NCI-H1436 treated with DMSO at 0.1 percent for 48 hours (cell line): ENCODE measurements around the gene U2SURP.
"Not testable (repeated sequence)": the region's sequence is repeated elsewhere in the genome, so short reads cannot be mapped to it uniquely, and the experiment has no call there.

Experiments used
- DNase-seq: peaks from one replicate; lab custom pipeline; 2025; lab: John Stamatoyannopoulos, UW

U2SURP gene

DNA sequence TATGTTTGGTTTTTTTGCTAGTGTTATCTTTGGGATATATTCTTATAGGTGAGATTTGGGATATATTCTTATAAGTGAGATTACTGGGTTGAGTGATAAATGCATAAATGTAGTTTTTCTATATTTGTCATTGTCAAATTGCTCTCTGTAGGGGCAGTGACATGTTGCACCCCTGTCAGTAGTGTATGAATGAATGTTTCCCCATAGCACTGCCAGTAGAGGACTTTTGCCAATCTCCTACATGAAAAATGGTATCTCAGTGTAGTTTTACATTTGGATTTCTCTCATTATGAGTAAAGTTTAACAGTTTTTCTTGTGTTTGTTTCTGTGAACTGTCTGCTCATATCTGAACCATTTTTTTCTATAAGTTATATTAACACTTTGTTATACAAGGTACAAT, 13.6 kb downstream of the U2SURP start:
- no peak for DNase-seq

DNA sequence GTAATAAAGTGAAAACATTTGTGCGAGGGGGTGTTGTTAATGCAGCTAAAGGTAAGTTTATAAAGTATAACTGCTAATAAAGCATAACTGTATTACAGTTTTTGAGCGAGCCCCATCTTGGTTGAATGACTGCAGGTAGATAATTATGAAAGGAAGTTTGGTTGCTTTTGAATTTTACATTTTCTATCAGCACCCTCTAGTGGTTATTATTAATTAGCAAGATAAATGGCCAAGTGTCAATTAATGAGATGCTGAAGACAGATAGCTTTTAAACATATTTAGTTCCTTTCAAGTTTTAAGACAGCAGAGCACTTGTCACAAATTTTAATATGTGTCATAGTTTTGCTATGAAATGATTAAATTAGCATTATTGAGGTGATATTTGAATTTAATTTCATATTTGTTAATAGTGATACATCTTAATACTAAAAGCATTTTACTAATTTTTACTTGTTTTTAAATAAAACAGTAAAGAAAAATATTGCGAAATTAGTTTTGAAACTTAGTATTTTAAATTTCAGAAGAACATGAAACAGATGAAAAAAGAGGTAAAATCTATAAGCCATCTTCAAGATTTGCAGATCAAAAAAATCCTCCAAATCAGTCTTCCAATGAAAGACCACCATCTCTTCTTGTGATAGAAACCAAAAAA, 15.1 kb downstream of the U2SURP start:
- no peak for DNase-seq

DNA sequence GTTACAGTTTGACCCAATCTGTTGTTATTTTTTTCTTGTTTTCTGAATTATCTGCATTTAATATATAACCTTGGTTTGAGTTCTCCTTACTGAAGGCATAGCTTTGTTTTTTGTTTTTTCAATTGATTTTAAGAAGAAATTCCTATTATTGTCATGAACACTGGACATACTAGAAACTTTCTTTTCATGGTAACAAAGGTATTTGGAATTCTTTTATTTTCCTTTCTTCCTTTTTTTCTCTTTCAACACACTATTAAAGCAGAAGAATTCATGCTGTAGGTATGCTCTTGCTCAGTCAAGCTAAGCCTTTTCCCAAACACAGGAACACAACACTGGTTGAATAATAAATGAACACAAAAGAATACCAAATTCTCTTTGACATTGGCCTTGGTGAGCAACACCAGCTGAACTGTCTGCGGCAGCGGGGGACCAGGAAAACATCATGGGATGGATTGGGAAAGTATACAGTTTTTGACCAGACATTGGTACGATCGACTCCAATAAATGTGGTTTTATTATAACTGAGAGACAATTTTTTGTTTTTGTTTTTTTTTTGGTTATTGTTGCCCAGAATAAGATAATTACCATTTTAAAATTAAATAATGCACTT, 23.1 kb downstream of the U2SURP start:
- no peak for DNase-seq

DNA sequence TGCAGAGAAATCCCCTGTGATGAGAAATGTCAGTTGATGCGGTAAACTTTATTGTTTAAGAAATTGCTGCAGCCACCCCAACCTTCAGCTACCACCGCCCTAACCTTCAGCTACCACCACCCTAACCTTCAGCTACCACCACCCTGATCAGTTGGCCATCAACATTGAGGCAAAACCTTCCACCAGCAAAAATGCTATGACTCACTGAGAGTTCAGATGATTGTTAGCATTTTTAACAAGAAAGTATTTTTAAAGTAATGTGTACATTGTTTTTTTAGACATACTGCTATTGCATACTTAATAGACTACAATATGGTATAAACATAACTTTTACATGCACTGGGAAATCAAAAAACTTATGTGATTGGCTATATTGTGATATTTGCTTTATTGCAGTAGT, 30.0 kb downstream of the U2SURP start:
- no peak for DNase-seq

DNA sequence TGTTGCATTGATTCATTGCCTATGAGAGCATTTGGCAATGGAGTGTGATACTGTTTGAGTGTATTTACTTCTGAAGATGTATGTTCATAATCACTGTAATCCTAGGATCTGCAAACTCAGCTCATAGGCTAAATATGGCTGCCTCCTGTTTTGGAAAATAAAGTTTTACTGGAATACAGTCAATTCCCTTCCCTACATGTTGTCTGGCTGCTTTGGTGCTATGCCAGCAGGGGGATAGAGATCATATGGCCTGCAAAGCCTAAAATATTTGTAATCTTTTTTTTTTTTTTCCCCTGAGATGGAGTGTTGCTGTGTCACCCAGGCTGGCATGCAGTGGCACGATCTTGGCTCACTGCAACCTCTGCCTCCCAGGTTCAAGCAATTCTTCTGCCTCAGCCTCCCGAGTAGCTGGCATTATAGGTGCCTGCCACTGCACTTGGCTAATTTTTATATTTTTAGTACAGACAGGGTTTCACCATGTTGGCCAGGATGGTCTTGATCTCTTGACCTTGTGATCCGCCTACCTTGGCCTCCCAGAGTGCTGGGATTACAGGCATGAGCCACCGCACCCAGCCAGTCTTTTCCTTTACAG, 30.5 kb downstream of the U2SURP start:
- DNase-seq, result not testable (repeated sequence)

DNA sequence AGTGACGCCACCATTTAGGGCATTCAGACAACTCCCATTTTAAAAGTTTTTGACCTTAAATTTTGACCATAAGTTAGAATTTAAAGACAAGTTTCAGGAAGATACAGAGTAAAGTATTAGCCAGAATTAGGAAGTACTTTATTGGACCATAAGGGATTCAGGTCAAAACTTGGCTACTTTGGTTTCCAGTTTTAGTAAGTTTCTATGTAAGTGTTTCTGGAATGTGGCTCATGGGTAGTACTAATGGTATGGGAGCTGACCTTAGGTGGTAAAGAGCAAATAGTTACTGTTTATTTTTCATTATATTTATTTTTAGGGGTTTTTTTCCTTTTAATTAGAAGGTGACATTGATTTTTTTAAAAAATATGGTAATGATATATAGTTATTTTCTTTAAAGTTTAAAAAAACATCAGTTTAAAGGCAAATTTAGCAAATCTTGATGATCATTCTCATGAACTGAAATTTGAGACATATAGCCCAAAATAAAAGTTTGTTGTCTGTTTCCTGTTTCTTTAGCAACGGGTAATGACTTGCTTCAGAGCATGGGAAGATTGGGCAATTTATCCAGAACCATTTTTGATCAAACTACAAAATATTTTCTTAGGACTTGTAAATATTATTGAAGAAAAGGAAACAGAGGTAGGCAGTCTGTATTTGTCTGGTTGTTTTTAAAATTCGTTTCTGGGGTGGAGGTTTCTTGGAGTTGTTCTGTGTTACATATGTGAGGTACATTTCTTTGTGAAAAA, 34.3 kb downstream of the U2SURP start:
- no peak for DNase-seq

DNA sequence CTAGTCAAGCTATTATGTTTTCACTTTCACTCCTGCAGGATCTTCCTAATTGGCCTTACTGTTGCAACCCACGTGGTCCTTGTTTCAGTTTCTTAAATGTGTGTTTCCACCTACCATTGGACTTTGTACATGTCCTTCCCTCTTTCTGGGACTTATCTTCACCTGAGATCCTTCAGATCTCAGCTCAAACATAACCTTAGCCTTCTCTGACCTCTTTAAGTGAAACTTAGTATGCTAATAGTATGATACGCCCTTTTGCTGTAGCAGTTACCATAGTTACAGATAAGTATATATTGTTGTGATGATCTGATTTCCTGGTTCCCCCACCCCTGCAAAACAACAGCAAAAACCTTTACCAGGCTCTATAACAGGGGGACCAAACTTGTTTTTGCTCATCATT, 35.2 kb downstream of the U2SURP start:
- no peak for DNase-seq

DNA sequence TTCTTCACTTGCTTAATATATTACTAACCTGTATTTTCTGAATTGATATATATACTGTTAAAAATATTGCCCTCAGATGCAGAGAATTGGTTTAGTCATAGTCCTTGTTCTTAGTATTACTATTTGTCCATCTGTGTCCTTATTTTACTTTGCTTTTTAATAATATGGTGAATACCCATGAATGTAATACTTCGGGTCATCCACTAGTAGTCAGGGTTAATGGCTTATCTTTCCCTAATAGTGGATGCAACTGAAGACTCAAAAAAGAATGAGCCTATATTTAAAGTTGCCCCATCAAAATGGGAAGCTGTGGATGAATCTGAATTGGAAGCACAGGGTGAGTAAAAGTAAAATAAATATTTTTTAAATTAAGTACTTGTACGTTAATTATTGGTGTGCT, 36.5 kb downstream of the U2SURP start:
- no peak for DNase-seq

DNA sequence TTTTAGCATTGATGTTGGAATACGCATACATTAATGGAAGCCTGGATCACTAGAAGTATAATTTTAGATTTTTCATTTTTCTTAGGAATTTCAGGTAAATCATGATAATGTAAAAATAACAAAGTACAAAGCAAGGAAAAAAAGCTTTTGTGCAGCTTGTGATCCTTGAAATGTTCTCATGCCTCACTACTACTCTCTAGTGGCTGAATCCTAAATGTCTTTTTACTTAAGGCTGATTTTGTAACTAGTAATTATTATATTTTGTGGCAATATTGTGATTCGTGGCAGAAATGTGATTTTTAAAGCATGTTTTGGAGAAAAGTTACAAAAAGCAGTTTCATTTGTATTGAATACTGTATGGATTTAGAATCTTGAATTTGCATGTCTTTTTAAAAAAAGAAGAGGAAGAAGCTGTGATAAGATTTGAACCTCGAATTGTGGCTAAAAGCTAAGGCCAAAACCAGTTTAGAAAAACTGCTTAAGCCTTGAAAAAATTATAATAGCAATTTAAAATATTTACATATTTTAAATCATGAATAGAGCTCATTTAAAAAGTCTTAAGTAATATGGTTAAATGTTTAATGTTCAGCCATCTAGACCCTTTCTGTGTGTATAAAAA, 39.0 kb downstream of the U2SURP start:
- no peak for DNase-seq

DNA sequence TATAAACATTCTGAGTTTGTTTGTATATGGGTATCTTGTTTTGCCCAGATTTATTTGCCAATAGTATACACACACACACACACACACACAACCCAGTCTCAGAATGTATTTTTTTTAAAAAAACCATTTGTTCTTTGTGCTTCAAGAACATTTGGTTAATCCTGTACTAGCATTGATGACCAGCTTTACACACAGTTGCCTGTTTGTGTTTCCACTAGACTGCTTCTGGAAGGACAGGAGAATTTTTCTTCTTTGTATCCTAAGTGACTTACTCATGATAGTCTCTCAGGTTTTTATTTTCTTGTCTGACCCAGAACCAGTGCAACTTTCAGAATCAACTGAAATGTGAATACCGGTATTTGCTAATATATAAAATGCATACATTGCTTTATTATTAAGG, 40.5 kb downstream of the U2SURP start:
- no peak for DNase-seq

DNA sequence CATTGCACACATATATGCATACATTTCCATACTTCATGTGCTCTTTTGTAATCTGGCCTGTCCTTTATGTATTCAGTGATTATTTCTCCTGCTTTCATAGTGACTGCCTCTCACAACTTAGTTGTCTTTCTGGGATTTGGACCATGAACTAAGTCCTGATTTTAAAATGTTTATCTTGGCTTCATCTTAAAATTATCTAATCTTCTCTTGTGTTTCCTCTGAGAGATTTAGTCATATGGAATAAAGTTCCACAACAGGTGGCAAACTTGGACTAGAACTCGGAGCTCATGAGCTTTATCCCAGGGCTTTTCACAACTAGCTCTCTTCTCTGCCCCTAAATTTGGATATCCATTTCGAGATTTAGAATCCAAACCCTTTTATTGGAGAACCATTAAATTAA, 44.3 kb downstream of the U2SURP start:
- no peak for DNase-seq

DNA sequence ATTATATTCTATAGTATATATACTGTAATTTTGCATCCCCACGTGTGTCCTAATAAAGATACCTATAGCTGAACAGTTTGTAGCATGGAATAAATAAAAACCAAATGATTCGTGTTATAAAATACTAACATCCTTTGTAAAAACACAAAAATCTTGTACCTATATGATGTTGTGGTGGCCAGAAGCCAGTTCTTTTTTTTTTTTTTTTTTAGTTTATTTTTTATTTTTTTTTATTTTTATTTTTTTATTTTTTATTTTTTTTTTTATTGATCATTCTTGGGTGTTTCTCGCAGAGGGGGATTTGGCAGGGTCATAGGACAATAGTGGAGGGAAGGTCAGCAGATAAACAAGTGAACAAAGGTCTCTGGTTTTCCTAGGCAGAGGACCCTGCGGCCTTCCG, 44.7 kb downstream of the U2SURP start:
- DNase-seq, result not testable (repeated sequence)

DNA sequence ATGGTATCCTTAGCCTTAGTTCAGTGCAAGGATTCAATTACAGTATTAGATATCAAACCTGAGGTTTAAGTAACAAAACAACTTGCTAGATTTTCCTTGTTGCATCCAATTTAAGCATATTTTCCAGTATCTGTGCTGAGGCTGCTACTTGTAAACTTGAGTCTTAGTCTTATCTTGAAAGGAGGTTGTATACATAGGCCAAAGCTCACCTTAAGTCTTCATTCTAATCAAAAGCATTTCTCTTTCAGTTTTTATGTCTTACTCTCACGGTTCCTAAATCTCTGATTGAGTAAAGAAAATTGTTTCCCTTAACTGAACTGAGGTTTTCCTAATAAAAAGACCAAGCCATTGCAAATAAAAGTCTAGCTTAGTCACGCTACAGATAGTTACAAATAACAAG, 52.6 kb downstream of the U2SURP start:
- DNase-seq, result no peak

DNA sequence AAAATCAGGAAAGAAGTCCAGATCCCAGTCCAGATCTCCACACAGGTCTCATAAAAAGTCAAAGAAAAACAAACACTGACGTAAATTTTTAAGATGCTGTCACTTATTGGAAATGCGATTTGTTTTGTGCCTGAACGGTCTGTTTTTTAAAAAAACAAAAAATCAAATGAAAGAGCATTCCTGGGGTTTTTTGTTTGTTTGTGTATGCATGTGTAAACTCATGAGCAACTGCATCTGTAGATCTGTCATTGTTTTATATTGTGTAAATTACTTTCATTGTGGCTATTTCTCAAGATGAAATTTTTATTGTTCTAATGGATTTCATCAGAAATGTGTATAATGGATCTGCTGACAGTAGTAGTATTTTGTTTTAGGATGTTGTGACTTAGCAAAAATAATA, 55.0 kb downstream of the U2SURP start:
- no peak for DNase-seq

DNA sequence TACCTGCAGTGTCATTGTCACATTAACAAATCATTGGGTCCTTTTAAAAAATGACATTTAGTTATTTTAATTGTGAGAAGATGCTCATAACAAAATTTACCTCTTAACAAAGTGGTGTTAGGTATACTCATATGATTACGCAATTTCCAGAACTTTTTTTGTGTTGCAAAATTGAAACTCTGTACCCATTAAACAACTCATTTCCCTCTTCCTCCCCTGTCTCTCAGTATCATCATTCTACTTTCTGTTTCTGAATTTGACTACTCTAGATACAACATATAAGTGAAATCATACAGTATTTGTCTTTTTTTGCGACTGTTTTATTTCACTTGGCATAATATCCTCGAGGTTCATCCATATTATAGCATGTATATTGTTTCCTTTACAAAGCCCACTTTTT, 59.5 kb downstream of the U2SURP start:
- no peak for DNase-seq

DNA sequence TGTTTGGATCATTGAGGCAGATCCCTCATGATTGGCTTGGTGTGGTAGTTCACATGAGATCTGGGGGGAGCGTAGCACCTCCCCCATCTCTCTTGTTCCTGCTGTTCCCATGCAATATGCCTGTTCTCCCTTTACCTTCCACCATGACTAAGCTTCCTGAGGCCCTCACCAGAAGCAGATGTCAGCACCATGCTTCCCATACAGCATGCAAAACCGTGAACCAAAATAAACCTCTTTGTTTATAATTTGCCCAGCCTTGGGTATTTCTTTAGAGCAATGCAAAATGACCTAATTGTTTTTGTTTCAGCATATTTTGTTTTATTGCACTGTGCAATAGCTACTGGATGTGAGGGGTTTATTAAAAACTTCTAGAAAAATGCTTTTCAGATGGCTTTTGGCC, 61.6 kb downstream of the U2SURP start:
- DNase-seq, result no peak

DNA sequence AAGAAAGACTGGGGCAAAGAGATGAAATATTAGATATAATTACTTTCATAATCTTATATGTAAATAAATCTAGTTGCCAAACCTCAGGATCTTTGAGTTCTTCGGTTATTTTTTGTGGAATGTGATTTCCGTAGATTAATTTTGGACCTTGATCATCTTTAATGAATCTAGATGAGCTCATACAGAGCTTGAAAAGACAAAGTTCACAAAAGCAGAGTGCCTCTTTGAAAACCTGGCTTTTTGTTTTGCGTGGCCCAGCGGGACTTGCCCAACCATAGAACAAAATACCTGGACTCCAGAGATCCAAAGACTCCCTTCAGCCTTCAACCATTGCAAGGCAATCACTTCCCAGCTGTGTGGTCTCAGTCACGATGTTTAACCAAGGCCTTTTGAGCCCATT, 63.4 kb downstream of the U2SURP start:
- no peak for DNase-seq

DNA sequence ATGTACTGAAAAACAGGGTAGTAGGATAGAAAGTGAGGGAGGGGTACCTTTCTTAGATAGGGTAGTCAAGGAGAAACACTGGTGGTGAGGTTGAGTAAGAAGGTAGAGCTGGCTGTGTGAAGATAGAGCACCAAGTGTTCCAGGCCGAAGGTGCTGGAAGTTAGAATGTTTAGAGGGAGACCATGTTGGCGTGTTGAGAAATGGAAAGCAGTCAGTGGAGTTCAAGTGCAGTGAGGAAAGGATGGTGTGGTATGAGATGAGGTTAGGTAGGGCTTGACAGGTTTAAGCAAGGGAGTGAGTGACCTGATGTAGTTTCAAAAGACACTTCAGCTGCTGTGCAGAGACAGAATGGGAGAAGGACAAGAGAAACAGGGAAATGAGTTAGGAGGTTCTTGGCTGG, 64.0 kb downstream of the U2SURP start:
- DNase-seq, result no peak

DNA sequence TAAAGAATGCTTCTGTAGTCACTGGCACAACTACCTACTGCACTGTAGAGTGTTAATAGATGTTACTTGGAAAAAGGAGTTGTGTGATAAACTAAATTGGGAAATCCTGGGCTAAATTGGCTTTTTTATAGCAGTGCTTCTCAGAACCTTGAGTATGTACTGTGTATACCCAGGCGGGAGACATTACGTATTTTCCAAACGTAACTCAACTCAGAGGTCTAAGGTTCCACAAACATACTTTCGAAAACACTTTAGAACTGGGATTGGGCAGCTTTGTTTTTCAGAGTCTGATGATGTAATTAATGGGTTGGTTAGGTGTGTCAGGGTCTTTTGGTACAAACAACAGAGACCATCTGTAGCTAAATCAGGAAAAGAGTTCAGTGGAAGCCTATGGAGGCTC, 64.7 kb downstream of the U2SURP start:
- DNase-seq, result no peak

DNA sequence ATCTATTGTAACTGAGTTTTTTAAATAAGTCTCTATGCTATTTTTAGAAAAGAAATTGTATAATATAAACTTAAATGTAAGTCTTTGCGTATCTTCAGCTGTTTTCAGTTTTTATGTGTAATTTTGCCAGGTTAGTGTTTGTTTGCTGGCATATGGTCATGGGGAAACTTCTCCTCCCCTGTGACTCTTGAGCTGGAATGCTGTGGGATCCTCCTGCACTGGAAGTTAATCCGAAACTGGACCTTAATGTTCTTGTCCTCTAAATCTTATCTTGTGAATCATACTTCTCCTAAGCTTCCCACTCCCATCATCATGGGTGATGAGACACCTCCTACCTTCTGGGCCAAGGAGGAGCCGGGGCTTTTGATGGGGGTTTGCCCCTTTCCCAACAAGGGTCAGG, 65.8 kb downstream of the U2SURP start:
- no peak for DNase-seq

DNA sequence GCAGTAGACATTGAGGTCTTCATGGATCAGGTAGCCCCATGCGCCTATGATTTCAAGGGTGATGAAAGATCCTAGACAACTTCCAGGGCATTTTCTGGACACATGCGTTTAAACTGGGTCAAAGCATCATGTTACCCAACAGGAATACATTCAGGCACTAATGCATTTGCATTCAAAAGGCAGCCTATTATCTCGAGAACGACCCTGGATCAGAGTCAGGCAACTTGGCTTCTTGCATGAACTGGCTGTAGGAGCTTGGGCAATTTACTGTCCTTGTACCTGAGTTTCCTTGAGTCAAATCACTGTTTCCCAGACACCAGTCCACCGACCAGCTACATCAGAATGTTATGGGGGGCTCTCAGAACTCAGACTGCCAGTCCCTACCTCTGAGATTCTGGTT, 66.7 kb downstream of the U2SURP start:
- DNase-seq, result no peak

DNA sequence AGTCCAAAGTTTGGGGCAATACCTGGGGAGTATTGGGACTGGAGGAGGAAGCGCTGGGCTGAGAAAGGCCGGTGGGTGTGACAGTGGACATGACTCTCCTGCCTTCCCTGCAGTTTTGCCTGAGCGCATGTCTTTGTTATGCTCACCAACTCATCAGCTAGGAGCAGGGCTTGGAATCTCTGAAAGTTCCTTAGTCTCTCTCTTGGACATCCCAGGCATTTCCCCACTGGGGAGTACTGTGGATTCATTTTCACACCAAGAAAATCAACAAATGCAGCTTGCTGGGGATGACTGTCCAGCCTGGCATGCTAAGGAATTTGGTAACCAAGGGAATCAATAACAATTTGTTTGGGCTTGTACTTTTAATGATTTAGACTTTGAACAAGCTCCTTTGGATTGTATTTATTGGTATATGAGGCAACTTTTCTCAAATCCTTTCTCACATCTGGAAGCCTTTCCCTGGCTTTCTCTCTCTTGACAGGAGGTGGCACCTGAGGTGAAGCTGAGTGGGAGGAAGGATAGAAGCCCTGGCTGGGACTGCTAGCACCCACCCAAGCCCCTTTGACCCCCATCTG, 69.7 kb downstream of the U2SURP start:
- no peak for DNase-seq
